HCT116 (cell line): Measurements from ENCODE around the gene GRK2. TPM values are rescaled to one million over a fixed set of nuclear protein-coding genes. Genes with fewer than 3 reads are reported as not detected.

Experiments
- ATAC-seq: fragments of 200-7000 bp; cut with Tn5 transposase; 2 replicates; pipeline ENCODE4 v1.9.1; 2020; ENCODE audit warnings: mild to moderate bottlenecking, moderate library complexity
- BruUV-seq: library from RNA; stranded (reverse); fragments of 400-500 nt; replicated peaks from 2 replicates; lab custom pipeline; 2021; lab: Mats Ljungman, UMichigan
- CTCF ChIA-PET: fragments of 300-600 bp; sonication (Branson Sonifier 250); formaldehyde crosslinking; loops from one replicate; lab custom pipeline; 2021; ENCODE audit warnings: antibody characterized with exemption; lab: Charles Lee
- POLR2A ChIA-PET: fragments of 300-600, 350-600 bp; sonication (Branson Sonifier 250); formaldehyde crosslinking; loops from one replicate; lab custom pipeline; 2021; ENCODE audit warnings: antibody characterized with exemption; lab: Charles Lee
- RAD21 ChIA-PET, 2 experiments: fragments of 300-600 bp; sonication (Branson Sonifier 250); formaldehyde crosslinking; loops; one replicate each; lab custom pipeline; 2023; ENCODE audit warnings: low total read pairs in 2 of 2; ENCODE audit not compliant: uncharacterized antibody in 2 of 2, unreplicated experiment in 2 of 2, low non-redundant PET in 1 of 2; lab: Charles Lee
- DNase-seq: peaks from one replicate; pipeline ENCODE4 v3.0.0-alpha.2; 2010; ENCODE audit warnings: low read depth, low spot score
- H2AFZ ChIP-seq: fragments of 200-600 bp; shearing (Covaris generic), sonication (generic); 2 replicates; pipeline ENCODE4 v1.6.1; 2017; ENCODE audit warnings: low read depth, mixed run types, mixed read lengths, antibody characterized with exemption, low read length; ENCODE audit not compliant: poor library complexity, severe bottlenecking
- H3K27ac ChIP-seq: 2 replicates; pipeline ENCODE4 v1.5.1; 2012; ENCODE audit warnings: low read depth, low read length
- H3K27me3 ChIP-seq: fragments of 200-600 bp; sonication (generic); 2 replicates; pipeline ENCODE4 v1.6.1; 2016; ENCODE audit warnings: mixed run types, low read length, mixed read lengths; ENCODE audit not compliant: insufficient read depth
- H3K36me3 ChIP-seq, 2 experiments: fragments of 200-500 bp in 1 of 2; fragments of 200-600 bp in 1 of 2; sonication (Bioruptor generic) in 1 of 2; sonication (generic) in 1 of 2; 2 replicates each; pipeline versions ENCODE4 v1.5.1 to v1.6.1; 2014 to 2016; ENCODE audit warnings: low read length in 2 of 2, inconsistent platforms in 1 of 2, mixed read lengths in 1 of 2, mixed run types in 1 of 2; ENCODE audit not compliant: insufficient read depth in 2 of 2, control insufficient read depth in 1 of 2
- H3K4me1 ChIP-seq, 2 experiments: fragments of 200-600 bp in 1 of 2; sonication (generic) in 1 of 2; 2 replicates each; pipeline versions ENCODE4 v1.5.1 to v1.6.1; 2012 to 2017; ENCODE audit warnings: low read length in 2 of 2, inconsistent platforms in 1 of 2, mild to moderate bottlenecking in 1 of 2, mixed read lengths in 1 of 2, mixed run types in 1 of 2, moderate library complexity in 1 of 2; ENCODE audit not compliant: insufficient read depth in 2 of 2, control insufficient read depth in 1 of 2
- H3K4me2 ChIP-seq: fragments of 200-600 bp; sonication (generic); 2 replicates; pipeline ENCODE4 v1.6.1; 2017; ENCODE audit warnings: mixed run types, low read length, mixed read lengths
- H3K4me3 ChIP-seq, 2 experiments: fragments of 200-600 bp in 1 of 2; sonication (generic) in 1 of 2; replicated peaks in 1 of 2; 2 replicates each; pipeline ENCODE4 v1.5.1; 2011 to 2016; ENCODE audit warnings: low read length in 2 of 2, control low read depth in 1 of 2, low read depth in 1 of 2, mild to moderate bottlenecking in 1 of 2, mixed read lengths in 1 of 2, mixed run types in 1 of 2
- H3K79me2 ChIP-seq: fragments of 200-600 bp; sonication (generic); 2 replicates; pipeline ENCODE4 v1.6.1; 2017; ENCODE audit warnings: mild to moderate bottlenecking, mixed run types, low read length, moderate library complexity, mixed read lengths; ENCODE audit not compliant: insufficient read depth
- H3K9ac ChIP-seq: fragments of 200-600 bp; sonication (generic); 2 replicates; pipeline ENCODE4 v1.6.1; 2016; ENCODE audit warnings: low read length, mixed read lengths
- H3K9me2 ChIP-seq: fragments of 200-600 bp; sonication (generic), shearing (Covaris generic); 2 replicates; pipeline ENCODE4 v1.6.1; 2017; ENCODE audit warnings: mixed run types, mild to moderate bottlenecking, moderate library complexity; ENCODE audit not compliant: insufficient read depth
- H3K9me3 ChIP-seq, 2 experiments: fragments of 200-500 bp in 1 of 2; fragments of 200-600 bp in 1 of 2; sonication (Bioruptor generic) in 1 of 2; sonication (generic) in 1 of 2; 2 replicates each; pipeline ENCODE4 v1.6.1; 2014 to 2017; ENCODE audit warnings: low read length in 2 of 2, mixed read lengths in 2 of 2, inconsistent platforms in 1 of 2, low read depth in 1 of 2, mild to moderate bottlenecking in 1 of 2, mixed run types in 1 of 2, moderate library complexity in 1 of 2; ENCODE audit not compliant: control insufficient read depth in 1 of 2, insufficient read depth in 1 of 2
- H4K20me1 ChIP-seq: fragments of 200-600 bp; sonication (generic), shearing (Covaris generic); 2 replicates; pipeline ENCODE4 v1.6.1; 2017; ENCODE audit warnings: mixed run types, mild to moderate bottlenecking, moderate library complexity; ENCODE audit not compliant: insufficient read depth
- ELF1 ChIP-seq: IDR thresholded peaks from 2 replicates; pipeline ENCODE4 v1.6.1; 2012; ENCODE audit warnings: low read depth, borderline replicate concordance
- EZH2 ChIP-seq: fragments of 200-600 bp; sonication (generic); IDR thresholded peaks from 2 replicates; pipeline ENCODE4 v1.6.1; 2017; ENCODE audit warnings: antibody characterized with exemption, mixed run types
- FOSL1 ChIP-seq: IDR thresholded peaks from 2 replicates; pipeline ENCODE4 v1.6.1; 2012; ENCODE audit warnings: low read depth
- POLR2AphosphoS5 ChIP-seq: IDR thresholded peaks from 2 replicates; pipeline ENCODE4 v1.6.1; 2011; ENCODE audit warnings: mild to moderate bottlenecking, low read depth, low read length, moderate library complexity
- RAD21 ChIP-seq: IDR thresholded peaks from 2 replicates; pipeline ENCODE4 v1.6.1; 2012; ENCODE audit warnings: low read depth, mild to moderate bottlenecking
- SIN3A ChIP-seq: IDR thresholded peaks from 2 replicates; pipeline ENCODE4 v1.6.1; 2012; ENCODE audit warnings: low read depth
- YY1 ChIP-seq: IDR thresholded peaks from 2 replicates; pipeline ENCODE4 v1.6.1; 2011; ENCODE audit warnings: low read length, low read depth, moderate library complexity, mild to moderate bottlenecking; ENCODE audit not compliant: insufficient replicate concordance; ENCODE audit errors: extremely low read depth
- ZNF274 ChIP-seq: fragments of 200-500 bp; sonication (Bioruptor generic); IDR thresholded peaks from 2 replicates; pipeline ENCODE4 v1.6.1; 2014; ENCODE audit warnings: mild to moderate bottlenecking, low read depth, low read length, inconsistent platforms
- intact Hi-C: fragments of 100-400 bp; cut with micrococcal nuclease; formaldehyde crosslinking; loops from 2 replicates; pipeline ENCODE4 v1.10.0; 2022
- total RNA-seq: library from RNA; stranded (reverse); gene quantifications from one replicate; pipeline ENCODE4 v1.2.1, GENCODE V29; 2021; ENCODE audit not compliant: unreplicated experiment
- TF ChIP-seq, protein P1 (sequence below): IDR thresholded peaks from 2 replicates; pipeline ENCODE4 v1.6.1; 2011; ENCODE audit warnings: mild to moderate bottlenecking, low read length, moderate library complexity; ENCODE audit not compliant: insufficient replicate concordance; ENCODE audit errors: extremely low read depth
- TF ChIP-seq, protein P2 (sequence below): IDR thresholded peaks from 2 replicates; pipeline ENCODE4 v1.6.1; 2012
- TF ChIP-seq, protein P3 (sequence below), 3 experiments: fragments of 200-600 bp in 1 of 3; sonication (generic) in 1 of 3; IDR thresholded peaks in 2 of 3; conservative IDR thresholded peaks in 1 of 3; 2 replicates each; pipeline ENCODE4 v1.5.1; 2012 to 2017; ENCODE audit warnings: low read depth in 2 of 3, low read length in 2 of 3, antibody characterized with exemption in 1 of 3, borderline replicate concordance in 1 of 3, control low read depth in 1 of 3, mild to moderate bottlenecking in 1 of 3, mixed read lengths in 1 of 3, mixed run types in 1 of 3, moderate library complexity in 1 of 3; ENCODE audit not compliant: insufficient read depth in 1 of 3

Gene GRK2
- total RNA-seq, 1 experiment from 2014 or later: 83.0 TPM

DNA sequence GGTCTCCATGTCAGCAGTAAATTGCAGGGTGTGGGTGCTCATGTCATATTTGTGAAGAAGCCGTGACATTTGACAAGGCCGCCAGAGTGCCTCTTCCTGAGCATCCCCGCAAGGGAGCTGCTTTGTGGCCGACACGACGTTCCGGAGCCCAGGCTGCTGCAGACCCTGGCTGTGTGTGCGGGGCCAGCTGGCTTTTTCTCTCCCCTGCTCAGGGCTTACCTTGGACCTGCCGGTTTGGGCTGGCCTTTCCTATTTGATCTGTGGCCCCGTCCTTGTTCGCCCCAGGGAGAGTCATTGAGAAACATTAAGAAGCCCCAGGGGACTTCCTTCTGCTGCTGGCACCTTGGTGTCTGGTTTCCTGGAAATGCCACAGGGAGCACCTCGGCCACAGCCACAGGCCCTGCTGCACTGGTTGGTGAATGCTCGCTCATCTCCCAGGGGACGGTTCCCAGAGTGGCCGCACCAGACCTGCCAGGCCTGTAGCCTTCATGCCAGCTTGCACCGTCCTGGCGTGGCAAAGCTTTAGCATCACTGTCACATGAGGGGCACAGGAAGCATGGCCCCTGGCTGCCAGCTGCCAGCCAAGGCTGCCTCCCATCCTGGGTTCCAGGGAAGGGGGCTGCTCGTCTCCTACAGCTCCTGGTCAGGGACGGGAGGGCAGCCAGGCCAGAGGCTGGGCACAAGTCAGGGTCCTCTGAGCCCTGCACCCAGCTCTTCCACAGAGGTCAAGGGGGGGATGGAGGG lies 5.4 kb downstream of the GRK2 start:
- Histone ChIP-seq H3K27ac (no peak overlapping the region), H3K4me2 (no peak overlapping the region), H3K4me1 (peaks cover 5 to 19% of the 10 kb centered on the region in 2 experiments; a peak in 3 of 4 replicates), H2AFZ (no peak overlapping the region), H3K27me3 (no peaks in the 10 kb centered on the region)
- POLR2A ChIA-PET: no interaction called here
- intact Hi-C loops: no loop called here
- no peak for ATAC-seq
- no peak for DNase-seq
- TF ChIP-seq YY1 (no peak), SIN3A (no peak), ZNF274 (no peak), RAD21 (no peak), POLR2AphosphoS5 (no peak), FOSL1 (no peak), EZH2 (no peak), ELF1 (no peak)
- TF ChIP-seq, protein P1, sequence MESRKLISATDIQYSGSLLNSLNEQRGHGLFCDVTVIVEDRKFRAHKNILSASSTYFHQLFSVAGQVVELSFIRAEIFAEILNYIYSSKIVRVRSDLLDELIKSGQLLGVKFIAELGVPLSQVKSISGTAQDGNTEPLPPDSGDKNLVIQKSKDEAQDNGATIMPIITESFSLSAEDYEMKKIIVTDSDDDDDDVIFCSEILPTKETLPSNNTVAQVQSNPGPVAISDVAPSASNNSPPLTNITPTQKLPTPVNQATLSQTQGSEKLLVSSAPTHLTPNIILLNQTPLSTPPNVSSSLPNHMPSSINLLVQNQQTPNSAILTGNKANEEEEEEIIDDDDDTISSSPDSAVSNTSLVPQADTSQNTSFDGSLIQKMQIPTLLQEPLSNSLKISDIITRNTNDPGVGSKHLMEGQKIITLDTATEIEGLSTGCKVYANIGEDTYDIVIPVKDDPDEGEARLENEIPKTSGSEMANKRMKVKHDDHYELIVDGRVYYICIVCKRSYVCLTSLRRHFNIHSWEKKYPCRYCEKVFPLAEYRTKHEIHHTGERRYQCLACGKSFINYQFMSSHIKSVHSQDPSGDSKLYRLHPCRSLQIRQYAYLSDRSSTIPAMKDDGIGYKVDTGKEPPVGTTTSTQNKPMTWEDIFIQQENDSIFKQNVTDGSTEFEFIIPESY: no peak
- TF ChIP-seq, protein P2, sequence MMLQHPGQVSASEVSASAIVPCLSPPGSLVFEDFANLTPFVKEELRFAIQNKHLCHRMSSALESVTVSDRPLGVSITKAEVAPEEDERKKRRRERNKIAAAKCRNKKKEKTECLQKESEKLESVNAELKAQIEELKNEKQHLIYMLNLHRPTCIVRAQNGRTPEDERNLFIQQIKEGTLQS: no peak
- TF ChIP-seq, protein P3, sequence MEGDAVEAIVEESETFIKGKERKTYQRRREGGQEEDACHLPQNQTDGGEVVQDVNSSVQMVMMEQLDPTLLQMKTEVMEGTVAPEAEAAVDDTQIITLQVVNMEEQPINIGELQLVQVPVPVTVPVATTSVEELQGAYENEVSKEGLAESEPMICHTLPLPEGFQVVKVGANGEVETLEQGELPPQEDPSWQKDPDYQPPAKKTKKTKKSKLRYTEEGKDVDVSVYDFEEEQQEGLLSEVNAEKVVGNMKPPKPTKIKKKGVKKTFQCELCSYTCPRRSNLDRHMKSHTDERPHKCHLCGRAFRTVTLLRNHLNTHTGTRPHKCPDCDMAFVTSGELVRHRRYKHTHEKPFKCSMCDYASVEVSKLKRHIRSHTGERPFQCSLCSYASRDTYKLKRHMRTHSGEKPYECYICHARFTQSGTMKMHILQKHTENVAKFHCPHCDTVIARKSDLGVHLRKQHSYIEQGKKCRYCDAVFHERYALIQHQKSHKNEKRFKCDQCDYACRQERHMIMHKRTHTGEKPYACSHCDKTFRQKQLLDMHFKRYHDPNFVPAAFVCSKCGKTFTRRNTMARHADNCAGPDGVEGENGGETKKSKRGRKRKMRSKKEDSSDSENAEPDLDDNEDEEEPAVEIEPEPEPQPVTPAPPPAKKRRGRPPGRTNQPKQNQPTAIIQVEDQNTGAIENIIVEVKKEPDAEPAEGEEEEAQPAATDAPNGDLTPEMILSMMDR (IDR thresholded peaks at IDR 0.05 in 2 of 3, conservative IDR thresholded peaks at IDR 0.05 in 1 of 3; ENCODE audit: borderline replicate concordance in 1 of 3, insufficient read depth in 1 of 3, low read depth in 2 of 3, low read length in 2 of 3): no peak
- TF ChIP-seq, all 23 proteins: peak for 0
- no peak overlapping the region for H3K4me3 ChIP-seq
- ChIA-PET CTCF (interaction anchor here (1.7 kb wide), 1 partner anchor 10 kb away, joined by 6 read pairs; no protein-coding TSS in a partner anchor), RAD21 (no interaction called here)
- H3K36me3 ChIP-seq: peaks cover 2 to 15% of the 10 kb centered on the region in 2 experiments; a peak in 1 of 4 replicates
- H3K9me3 ChIP-seq: no peaks in the 10 kb centered on the region
- H3K9me2 ChIP-seq: no peaks in the 10 kb centered on the region
- H4K20me1 ChIP-seq: no peaks in the 10 kb centered on the region
- no TSS peak for BruUV-seq
- H3K9ac ChIP-seq: no peak overlapping the region
- peaks cover 100% of the 10 kb centered on the region for H3K79me2 ChIP-seq
